ENCODE results near the gene RNF208. TPM values are rescaled to one million over a fixed set of nuclear protein-coding genes. Genes with fewer than 3 reads are reported as not detected.

RNF208 gene
- polyA plus RNA-seq, 1 donor (not counting 4 experiments of a cell fraction or from before 2014, with no cell fraction given): not detected

- Histone ChIP-seq H3K79me2 (ENCODE audit: control insufficient read depth, insufficient read depth, low read length) (peaks cover 18% of the 10 kb centered on the region), H3K9ac (ENCODE audit: control insufficient read depth, extremely low read depth, insufficient read depth, low read length) (no peak overlapping the region), H3K4me3 (ENCODE audit: control insufficient read depth in 2 of 3, extremely low read depth in 1 of 3, insufficient read depth in 2 of 3, low read depth in 1 of 3, low read length in 3 of 3) (no peak overlapping the region), H3K9me3 (ENCODE audit: control insufficient read depth, low read depth, low read length) (no peaks in the 10 kb centered on the region), H3K4me2 (ENCODE audit: control insufficient read depth, extremely low read depth, insufficient read depth, low read depth, low read length) (peak overlapping the region; percentile 27), H3K4me1 (ENCODE audit: control insufficient read depth, extremely low read depth, insufficient read depth, low read length) (peaks cover 38% of the 10 kb centered on the region), H3K36me3 (ENCODE audit: control insufficient read depth in 2 of 2, extremely low read depth in 1 of 2, insufficient read depth in 2 of 2, low read length in 2 of 2) (no peaks in the 10 kb centered on the region), H3K9me1 (ENCODE audit: control insufficient read depth, extremely low read depth, insufficient read depth, low read length) (peaks cover 3% of the 10 kb centered on the region), H3K27me3 (ENCODE audit: control insufficient read depth, extremely low read depth, insufficient read depth, low read length) (no peaks in the 10 kb centered on the region), H4K20me1 (ENCODE audit: control insufficient read depth, extremely low read depth, insufficient read depth, low read length) (peaks cover 7% of the 10 kb centered on the region), H3K27ac (ENCODE audit: control insufficient read depth, insufficient read depth, low read length) (no peak overlapping the region), H2AFZ (ENCODE audit: control insufficient read depth, low read length) (no peak overlapping the region)
- no peak for TF ChIP-seq EZH2 (IDR thresholded peaks at IDR 0.05; ENCODE audit: low read length)
- no peak for TF ChIP-seq CTCF (optimal IDR thresholded peaks at IDR 0.05 in 1 of 3, IDR thresholded peaks at IDR 0.05 in 1 of 3, conservative IDR thresholded peaks at IDR 0.05 in 1 of 3; ENCODE audit: extremely low read depth in 1 of 3, insufficient read depth in 2 of 3, low read length in 3 of 3)
- FAIRE-seq: no peak
- dilution Hi-C loops (cut with MboI; ENCODE audit: extremely low pct_ligation_motif_present, low sequenced_read_pairs): no loop called here
- DNase-seq (ENCODE audit: low read depth, low spot score): no peak
Observed at GRCh38 chr9:137198902-137199283, 23.1 kb downstream of the RNF208 start.

- FAIRE-seq: no peak
- Histone ChIP-seq H3K79me2 (ENCODE audit: control insufficient read depth, insufficient read depth, low read length) (peaks cover 13% of the 10 kb centered on the region), H3K9me3 (ENCODE audit: control insufficient read depth, low read depth, low read length) (no peaks in the 10 kb centered on the region), H3K27me3 (ENCODE audit: control insufficient read depth, extremely low read depth, insufficient read depth, low read length) (peaks cover 2% of the 10 kb centered on the region), H4K20me1 (ENCODE audit: control insufficient read depth, extremely low read depth, insufficient read depth, low read length) (peaks cover 7% of the 10 kb centered on the region), H3K4me1 (ENCODE audit: control insufficient read depth, extremely low read depth, insufficient read depth, low read length) (peaks cover 38% of the 10 kb centered on the region), H3K27ac (ENCODE audit: control insufficient read depth, insufficient read depth, low read length) (no peak overlapping the region), H2AFZ (ENCODE audit: control insufficient read depth, low read length) (no peak overlapping the region), H3K4me3 (ENCODE audit: control insufficient read depth in 2 of 3, extremely low read depth in 1 of 3, insufficient read depth in 2 of 3, low read depth in 1 of 3, low read length in 3 of 3) (no peak overlapping the region), H3K36me3 (ENCODE audit: control insufficient read depth in 2 of 2, extremely low read depth in 1 of 2, insufficient read depth in 2 of 2, low read length in 2 of 2) (no peaks in the 10 kb centered on the region), H3K9me1 (ENCODE audit: control insufficient read depth, extremely low read depth, insufficient read depth, low read length) (peaks cover 3% of the 10 kb centered on the region), H3K9ac (ENCODE audit: control insufficient read depth, extremely low read depth, insufficient read depth, low read length) (no peak overlapping the region), H3K4me2 (ENCODE audit: control insufficient read depth, extremely low read depth, insufficient read depth, low read depth, low read length) (peak overlapping the region; percentile 20)
- no peak for DNase-seq (ENCODE audit: low read depth, low spot score)
- dilution Hi-C loops (cut with MboI; ENCODE audit: extremely low pct_ligation_motif_present, low sequenced_read_pairs): no loop called here
- TF ChIP-seq CTCF (optimal IDR thresholded peaks at IDR 0.05 in 1 of 3, IDR thresholded peaks at IDR 0.05 in 1 of 3, conservative IDR thresholded peaks at IDR 0.05 in 1 of 3; ENCODE audit: extremely low read depth in 1 of 3, insufficient read depth in 2 of 3, low read length in 3 of 3) (no peak), EZH2 (IDR thresholded peaks at IDR 0.05; ENCODE audit: low read length) (no peak)
Observed at GRCh38 chr9:137198051-137198901, 23.8 kb downstream of the RNF208 start.
